K562 (cell line): Measurements from ENCODE around the gene SPX. TPM values are rescaled to one million over a fixed set of nuclear protein-coding genes. Genes with fewer than 3 reads are reported as not detected.

Experiments used
- ATAC-seq: fragments of 200-7000 bp; cut with Tn5 transposase; 3 replicates; pipeline ENCODE4 v1.9.1; 2020; ENCODE audit warnings: moderate library complexity
- BruUV-seq: library from RNA; stranded (reverse); fragments of 400-500 nt; replicated peaks from 2 replicates; lab custom pipeline; 2021; lab: Mats Ljungman, UMichigan
- CTCF ChIA-PET: fragments of 300-600 bp; formaldehyde crosslinking; extraction: SDS; loops from one replicate; lab custom pipeline; 2021; ENCODE audit warnings: low intra/inter-chr PET ratio; lab: Yijun Ruan, JAX
- POLR2A ChIA-PET: fragments of 300-600, 350-650 bp; sonication (Branson Sonifier 250); formaldehyde crosslinking; extraction: SDS; loops from one replicate; lab custom pipeline; 2021; ENCODE audit warnings: antibody characterized with exemption, inconsistent platforms; lab: Yijun Ruan, JAX
- DNase-seq, 4 experiments: peaks; one replicate each; pipeline versions ENCODE4 v3.0.0 to v3.0.0-alpha.2; 2011 to 2018; ENCODE audit warnings: low spot score in 3 of 4, mixed read lengths in 3 of 4; ENCODE audit errors: extremely low read depth in 1 of 4
- FAIRE-seq: peaks from 2 replicates; lab custom pipeline; 2011; peaks lifted over from hg19 to GRCh38; lab: Jason Lieb, UNC
- H2AFZ ChIP-seq: 2 replicates; pipeline ENCODE4 v1.6.0; 2011; ENCODE audit warnings: low read depth, low read length, control low read depth, inconsistent platforms
- H3K27ac ChIP-seq: fragments of 200-600 bp; 3 replicates; pipeline ENCODE4 v1.8.0; 2011; ENCODE audit warnings: low read depth, mild to moderate bottlenecking, control low read depth, inconsistent platforms, low read length, moderate library complexity, mixed read lengths; ENCODE audit errors: extremely low read depth
- H3K27me3 ChIP-seq, 2 experiments: fragments of 300-600 bp in 1 of 2; 2 replicates in 1 of 2; 3 replicates in 1 of 2; pipeline versions ENCODE4 v1.6.0 to v1.8.0; 2011; ENCODE audit warnings: inconsistent platforms in 2 of 2, low read length in 2 of 2, mild to moderate bottlenecking in 1 of 2, mixed read lengths in 1 of 2, moderate library complexity in 1 of 2; ENCODE audit not compliant: control insufficient read depth in 2 of 2, insufficient read depth in 2 of 2
- H3K36me3 ChIP-seq: fragments of 300-600 bp; 3 replicates; pipeline ENCODE4 v1.8.0; 2011; ENCODE audit warnings: mild to moderate bottlenecking, low read length, inconsistent platforms; ENCODE audit not compliant: control insufficient read depth, insufficient read depth
- H3K4me1 ChIP-seq, 2 experiments: fragments of 200-600 bp in 1 of 2; replicated peaks in 1 of 2; 2 replicates in 1 of 2; 3 replicates in 1 of 2; pipeline versions ENCODE4 v1.5.1 to v1.8.0; 2011; ENCODE audit warnings: inconsistent platforms in 2 of 2, low read length in 2 of 2, mild to moderate bottlenecking in 1 of 2, mixed read lengths in 1 of 2, moderate library complexity in 1 of 2; ENCODE audit not compliant: control insufficient read depth in 2 of 2, insufficient read depth in 2 of 2
- H3K4me2 ChIP-seq: 2 replicates; pipeline ENCODE4 v1.6.1; 2011; ENCODE audit warnings: low read length, control low read depth, inconsistent platforms, mixed read lengths; ENCODE audit not compliant: insufficient read depth
- H3K4me3 ChIP-seq: fragments of 200-600 bp; sonication (generic), shearing (Covaris generic); 2 replicates; pipeline ENCODE4 v1.5.1; 2016; ENCODE audit warnings: control low read depth, inconsistent platforms
- H3K79me2 ChIP-seq: fragments of 200-600 bp; 3 replicates; pipeline ENCODE4 v1.8.0; 2011; ENCODE audit warnings: low read length, inconsistent platforms; ENCODE audit not compliant: control insufficient read depth, insufficient read depth
- H3K9ac ChIP-seq, 2 experiments: 2 replicates each; pipeline versions ENCODE4 v1.6.0 to v1.6.1; 2011; ENCODE audit warnings: low read depth in 2 of 2, low read length in 2 of 2, control low read depth in 1 of 2, inconsistent platforms in 1 of 2, mild to moderate bottlenecking in 1 of 2, mixed read lengths in 1 of 2; ENCODE audit not compliant: insufficient read depth in 1 of 2
- H3K9me1 ChIP-seq: one replicate; pipeline ENCODE4 v1.6.0; 2011; ENCODE audit warnings: inconsistent platforms, mild to moderate bottlenecking, low read length, moderate library complexity; ENCODE audit not compliant: control insufficient read depth, insufficient read depth
- H3K9me3 ChIP-seq: replicated peaks from 2 replicates; pipeline ENCODE4 v1.5.1; 2011; ENCODE audit warnings: low read depth, low read length, inconsistent platforms; ENCODE audit not compliant: control insufficient read depth, insufficient read depth
- H4K20me1 ChIP-seq: replicated peaks from 2 replicates; pipeline ENCODE4 v1.6.1; 2011; ENCODE audit warnings: low read length, inconsistent platforms, mixed read lengths; ENCODE audit not compliant: control insufficient read depth, insufficient read depth
- GABPA ChIP-seq: fragments of 200-800 bp; sonication (Bioruptor generic); conservative IDR thresholded peaks from 2 replicates; pipeline ENCODE4 v1.6.1; 2016; ENCODE audit warnings: low read depth, missing genetic modification characterization, missing compliant biosample characterization
- NFE2L1 ChIP-seq: fragments of 450-650 bp; IDR thresholded peaks from 2 replicates; pipeline ENCODE4 v1.6.1; 2016; ENCODE audit warnings: missing genetic modification characterization, low read depth, mild to moderate bottlenecking, missing compliant biosample characterization, moderate library complexity, borderline replicate concordance
- NFRKB ChIP-seq: fragments of 450-650 bp; IDR thresholded peaks from 2 replicates; pipeline ENCODE4 v1.6.1; 2016; ENCODE audit warnings: low read depth
- RCOR1 ChIP-seq, 2 experiments: IDR thresholded peaks; 2 replicates each; pipeline ENCODE4 v1.6.1; 2012; ENCODE audit warnings: low read depth in 2 of 2, low read length in 2 of 2, borderline replicate concordance in 1 of 2, improper control_type of control experiment in 1 of 2
- SMAD3 ChIP-seq: fragments of 450-650 bp; formaldehyde crosslinking; conservative IDR thresholded peaks from 2 replicates; pipeline ENCODE4 v1.4.0; 2020; ENCODE audit warnings: mild to moderate bottlenecking
- SNRNP70 ChIP-seq: fragments of 200-400 bp; formaldehyde crosslinking; optimal IDR thresholded peaks from 2 replicates; pipeline ENCODE3; 2017; ENCODE audit warnings: low read depth, low read length
- ZBTB17 ChIP-seq: fragments of 450-650 bp; formaldehyde crosslinking; IDR thresholded peaks from 2 replicates; pipeline ENCODE4 v1.4.0; 2020; ENCODE audit warnings: mild to moderate bottlenecking
- ZNF79 ChIP-seq: fragments of 250-450 bp; sonication (Bioruptor Pico); IDR thresholded peaks from 2 replicates; pipeline ENCODE4 v1.4.0; 2020; ENCODE audit warnings: low read depth, mild to moderate bottlenecking, moderate library complexity
- WGBS: fragments of 100-300 bp; shearing (Covaris generic); methylation state at CpG from one replicate; pipeline ENCODE4 v1.1.6; 2016; ENCODE audit warnings: low coverage, mixed read lengths; ENCODE audit not compliant: insufficient coverage; ENCODE audit errors: missing lambda C conversion rate; 5-methylcytosine and 5-hydroxymethylcytosine counted together
- in situ Hi-C: fragments of 300-500 bp; cut with MboI; formaldehyde crosslinking; loops from 4 replicates; pipeline ENCODE4 v1.15.0; 2018; ENCODE audit warnings: inconsistent platforms, mixed read lengths
- intact Hi-C: fragments of 100-400 bp; cut with micrococcal nuclease; formaldehyde crosslinking; loops from 2 replicates; pipeline ENCODE4 v1.14.2; 2022
- polyA plus RNA-seq, 8 experiments: library from polyadenylated mRNA; depleted of rRNA in 4 of 8; stranded (reverse) in 5 of 8; unstranded in 3 of 8; fragments of >200 nt; fragmentation: Nextera tagmentation in 2 of 8; fragmentation: Illumina TruSeq in 1 of 8; extraction: Ambion mirVana in 2 of 8; extraction: Trizol in 1 of 8; gene quantifications; 2 replicates each; pipeline versions ENCODE4 v1.2.1 to v1.2.3, GENCODE V29; 2011 to 2014; ENCODE audit warnings: inconsistent platforms in 1 of 8, missing spikeins in 1 of 8
- total RNA-seq, 7 experiments: library from RNA; depleted of rRNA in 6 of 7; stranded (reverse); fragments of >200 nt in 6 of 7; fragmentation: Illumina TruSeq in 2 of 7; extraction: Trizol in 2 of 7; gene quantifications; 2 replicates each; pipeline versions ENCODE4 v1.2.1 to v1.2.3, GENCODE V29; 2011 to 2021; ENCODE audit warnings: low replicate concordance in 1 of 7
- TF ChIP-seq, protein P1 (sequence below), 2 experiments: fragments of 450-650 bp in 1 of 2; sonication (generic) in 1 of 2; formaldehyde crosslinking in 1 of 2; IDR thresholded peaks; 2 replicates each; pipeline versions ENCODE4 v1.7.1 to v1.9.0; 2016 to 2022; ENCODE audit warnings: inconsistent platforms in 1 of 2, mild to moderate bottlenecking in 1 of 2, missing genetic modification reagents in 1 of 2

Gene SPX
- total and polyA plus RNA-seq, 9 of the 15 experiments (the other 6 are each of a cell fraction or from before 2014, with no cell fraction given) = 0.06 to 0.40 (median 0.14) TPM

- ATAC-seq (no peak), DNase-seq (no peak), FAIRE-seq (no peak)
- no peaks in the 10 kb centered on the region for H3K36me3 ChIP-seq
- in situ Hi-C loops (no loop called here), intact Hi-C loops (no loop called here)
- no peak overlapping the region for H3K27ac ChIP-seq
- H3K4me3 ChIP-seq = no peak overlapping the region
- no peaks in the 10 kb centered on the region for H3K4me1 ChIP-seq
- no peaks in the 10 kb centered on the region for H3K27me3 ChIP-seq
- WGBS = 4% methylated on average over 2 of the region's 2 CpGs
- CTCF ChIA-PET = no interaction called here
- POLR2A ChIA-PET = interaction anchor here (0.6 kb wide), 1 partner anchor 29 kb away, joined by 4 read pairs; no protein-coding TSS in a partner anchor
- H3K9me1 ChIP-seq = no peaks in the 10 kb centered on the region
- BruUV-seq = no TSS peak
- H3K9me3 ChIP-seq = no peaks in the 10 kb centered on the region
- no peak overlapping the region for H3K4me2 ChIP-seq
- TF ChIP-seq, protein P1, sequence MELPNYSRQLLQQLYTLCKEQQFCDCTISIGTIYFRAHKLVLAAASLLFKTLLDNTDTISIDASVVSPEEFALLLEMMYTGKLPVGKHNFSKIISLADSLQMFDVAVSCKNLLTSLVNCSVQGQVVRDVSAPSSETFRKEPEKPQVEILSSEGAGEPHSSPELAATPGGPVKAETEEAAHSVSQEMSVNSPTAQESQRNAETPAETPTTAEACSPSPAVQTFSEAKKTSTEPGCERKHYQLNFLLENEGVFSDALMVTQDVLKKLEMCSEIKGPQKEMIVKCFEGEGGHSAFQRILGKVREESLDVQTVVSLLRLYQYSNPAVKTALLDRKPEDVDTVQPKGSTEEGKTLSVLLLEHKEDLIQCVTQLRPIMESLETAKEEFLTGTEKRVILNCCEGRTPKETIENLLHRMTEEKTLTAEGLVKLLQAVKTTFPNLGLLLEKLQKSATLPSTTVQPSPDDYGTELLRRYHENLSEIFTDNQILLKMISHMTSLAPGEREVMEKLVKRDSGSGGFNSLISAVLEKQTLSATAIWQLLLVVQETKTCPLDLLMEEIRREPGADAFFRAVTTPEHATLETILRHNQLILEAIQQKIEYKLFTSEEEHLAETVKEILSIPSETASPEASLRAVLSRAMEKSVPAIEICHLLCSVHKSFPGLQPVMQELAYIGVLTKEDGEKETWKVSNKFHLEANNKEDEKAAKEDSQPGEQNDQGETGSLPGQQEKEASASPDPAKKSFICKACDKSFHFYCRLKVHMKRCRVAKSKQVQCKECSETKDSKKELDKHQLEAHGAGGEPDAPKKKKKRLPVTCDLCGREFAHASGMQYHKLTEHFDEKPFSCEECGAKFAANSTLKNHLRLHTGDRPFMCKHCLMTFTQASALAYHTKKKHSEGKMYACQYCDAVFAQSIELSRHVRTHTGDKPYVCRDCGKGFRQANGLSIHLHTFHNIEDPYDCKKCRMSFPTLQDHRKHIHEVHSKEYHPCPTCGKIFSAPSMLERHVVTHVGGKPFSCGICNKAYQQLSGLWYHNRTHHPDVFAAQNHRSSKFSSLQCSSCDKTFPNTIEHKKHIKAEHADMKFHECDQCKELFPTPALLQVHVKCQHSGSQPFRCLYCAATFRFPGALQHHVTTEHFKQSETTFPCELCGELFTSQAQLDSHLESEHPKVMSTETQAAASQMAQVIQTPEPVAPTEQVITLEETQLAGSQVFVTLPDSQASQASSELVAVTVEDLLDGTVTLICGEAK (IDR thresholded peaks at IDR 0.05) = no peak
- TF ChIP-seq, protein P1 (CRISPR knock-in tag; IDR thresholded peaks at IDR 0.05) = no peak
- no peak for TF ChIP-seq GABPA (tag)
- TF ChIP-seq RCOR1 (IDR thresholded peaks at IDR 0.05; ENCODE audit: borderline replicate concordance in 1 of 2, low read depth in 2 of 2, low read length in 2 of 2) = no peak
- no peak for TF ChIP-seq NFE2L1
- no peak for TF ChIP-seq NFRKB
- TF ChIP-seq ZNF79 (CRISPR knock-in tag) = no peak
- TF ChIP-seq SMAD3 (CRISPR knock-in tag) = no peak
- no peak for TF ChIP-seq ZBTB17 (CRISPR knock-in tag)
- no peak for TF ChIP-seq SNRNP70
- H3K79me2 ChIP-seq = no peaks in the 10 kb centered on the region
- no peaks in the 10 kb centered on the region for H4K20me1 ChIP-seq
- no peak overlapping the region for H3K9ac ChIP-seq
- H2AFZ ChIP-seq = no peak overlapping the region
Observed at GRCh38 chr12:21561158-21561557, 35.1 kb downstream of the SPX start.
